Activated CD4-positive, CD25-positive, alpha-beta regulatory T cell treated with anti-CD3 and anti-CD28 coated beads, Interleukin-2, amount 50 U/mL, for 16 hours (primary cell): ENCODE results near the gene KCNJ5.

Experiments
- DNase-seq: peaks from one replicate; pipeline ENCODE4 v3.0.0-alpha.2; 2020; ENCODE audit warnings: low read depth, low spot score

The KCNJ5 gene

DNA sequence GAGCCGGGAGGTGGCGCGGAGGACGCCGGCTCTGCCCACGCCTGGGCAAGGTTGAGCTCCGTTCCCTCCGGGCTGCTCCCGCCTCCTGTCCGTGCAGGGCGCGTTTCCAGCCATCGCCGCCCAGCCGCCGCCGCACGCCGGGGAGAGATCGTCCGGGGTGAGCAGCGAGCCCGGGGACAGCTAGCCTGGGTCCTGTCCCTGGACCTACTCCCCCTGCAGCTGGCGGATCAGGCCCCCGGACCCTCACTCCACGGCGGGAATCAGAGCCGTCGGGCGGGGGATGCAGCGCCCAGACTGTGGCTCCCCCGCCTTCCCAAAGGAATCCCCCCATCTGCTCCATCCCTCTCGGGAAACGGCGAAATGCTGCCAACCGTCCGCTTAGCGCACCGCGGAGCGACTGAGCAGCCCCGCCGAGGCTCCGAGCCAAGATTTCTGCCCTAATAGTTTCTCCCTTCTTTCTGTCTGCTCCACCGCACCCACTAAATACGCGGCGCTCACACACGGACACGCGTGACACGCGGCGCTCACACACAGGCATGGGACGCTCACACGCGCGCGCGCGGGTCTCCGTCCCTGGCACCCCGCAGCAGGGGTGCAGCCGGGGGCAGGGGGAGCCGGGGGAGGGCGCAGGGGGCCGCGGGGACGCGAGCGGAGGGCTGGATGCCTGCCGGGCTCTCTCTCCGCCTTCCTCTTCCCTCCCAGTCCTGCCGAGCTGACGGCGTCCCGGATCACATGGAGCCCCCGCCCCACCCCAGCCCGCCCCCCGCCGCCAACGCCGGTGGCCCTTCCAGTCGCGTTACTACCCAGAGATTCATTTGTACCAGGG lies at the start of gene KCNJ5:
KCNJ5 (plus strand) TSS at position 814 of the 826 bp plus-strand sequence. CDS start 19,918 bp downstream, outside the sequence.
- no peak for DNase-seq

DNA sequence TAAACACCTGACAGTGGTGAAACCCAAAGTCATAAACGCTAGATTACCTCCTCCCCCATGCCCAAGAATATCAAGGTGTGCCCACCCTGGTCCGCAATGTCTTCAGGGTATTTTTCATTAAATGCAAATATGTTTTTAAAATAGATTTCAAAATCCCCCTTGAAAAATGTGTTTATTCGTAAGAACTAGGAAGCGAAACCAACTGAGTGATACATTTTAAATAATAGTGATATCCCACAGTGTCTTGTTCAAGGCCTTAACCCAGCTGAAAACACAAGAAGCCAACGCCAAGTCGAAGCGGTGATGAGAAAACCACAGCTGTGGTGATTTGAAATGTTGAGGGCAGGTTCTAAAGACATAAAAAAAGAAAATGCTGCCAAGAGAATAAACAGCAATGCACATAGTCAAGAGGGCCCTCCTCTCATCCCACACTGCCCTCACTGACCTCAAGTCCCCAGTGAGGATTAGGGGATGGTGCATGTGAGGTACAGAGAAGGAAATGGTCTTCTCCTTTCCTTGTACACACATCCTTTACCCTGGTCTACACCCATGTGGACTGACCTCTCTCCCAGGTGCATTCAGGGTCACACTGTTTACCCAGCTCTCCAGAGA lies 49.6 kb upstream of the KCNJ5 start:
- no peak for DNase-seq

DNA sequence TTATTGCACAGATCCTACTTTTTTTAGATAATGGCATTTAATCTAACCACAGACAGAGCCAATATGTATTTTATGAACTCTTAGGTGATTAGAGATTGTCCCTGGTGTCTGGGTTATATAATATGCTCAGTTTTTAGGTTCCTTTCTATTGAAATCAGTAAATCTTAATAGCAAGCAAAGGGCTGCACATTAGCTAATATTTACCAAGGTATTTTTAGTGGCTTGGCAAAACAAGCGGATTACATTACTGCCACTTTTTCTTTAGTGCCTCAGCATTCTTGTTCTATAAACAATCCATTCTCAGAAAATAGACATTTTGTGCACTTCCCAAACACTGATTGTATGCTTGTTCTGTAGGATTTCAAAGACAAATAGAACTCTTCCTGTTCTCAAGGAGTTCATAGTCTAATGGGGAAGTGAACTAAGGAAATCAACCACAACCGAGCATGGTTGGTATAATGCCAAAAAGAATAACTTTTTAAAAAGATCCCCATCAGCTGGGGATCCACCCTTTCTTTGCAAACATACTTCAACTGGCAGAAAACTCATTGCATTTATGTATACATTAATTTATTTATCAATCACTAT lies 47.9 kb upstream of the KCNJ5 start:
- no peak for DNase-seq

DNA sequence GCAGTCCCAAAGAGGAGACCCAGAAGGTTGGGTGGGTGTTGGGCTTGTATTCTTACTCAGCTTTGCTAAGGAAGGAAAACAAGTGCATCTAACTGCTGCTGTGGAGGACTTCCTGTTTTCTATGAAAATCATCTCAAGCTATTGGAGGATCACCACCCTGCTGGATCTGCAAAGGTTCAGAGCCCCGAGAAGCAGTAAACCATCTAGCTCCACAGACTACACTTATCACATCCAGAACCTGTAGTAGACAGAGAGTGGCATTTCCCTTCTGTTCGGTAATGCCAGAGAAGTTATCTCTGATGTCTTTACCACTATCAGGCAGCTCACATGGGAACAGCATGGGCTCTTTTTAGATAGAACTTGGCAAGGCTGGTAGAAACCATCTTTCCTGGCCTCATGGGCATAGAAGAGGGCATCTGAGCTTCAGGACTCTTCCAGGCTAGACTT lies 45.8 kb upstream of the KCNJ5 start:
- DNase-seq, result no peak

DNA sequence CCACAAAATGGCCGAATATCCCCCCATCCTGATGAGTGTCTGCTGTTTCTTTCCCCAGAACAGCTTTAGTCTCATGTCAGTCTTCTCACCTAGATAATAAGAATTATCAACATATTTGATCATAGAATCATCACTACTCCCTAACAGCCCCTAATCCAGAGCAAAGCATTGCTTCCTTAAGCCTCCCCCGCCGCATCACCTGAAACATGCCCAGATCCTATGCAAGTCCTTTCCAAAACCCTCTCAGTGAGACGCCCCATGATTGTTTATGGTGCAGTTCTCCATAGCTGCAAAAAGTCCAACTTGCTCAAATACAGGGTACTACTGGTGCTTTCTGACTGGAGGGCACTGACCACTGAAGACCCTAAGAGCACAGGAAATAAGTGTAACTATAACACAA lies 44.2 kb upstream of the KCNJ5 start:
- DNase-seq, result no peak

DNA sequence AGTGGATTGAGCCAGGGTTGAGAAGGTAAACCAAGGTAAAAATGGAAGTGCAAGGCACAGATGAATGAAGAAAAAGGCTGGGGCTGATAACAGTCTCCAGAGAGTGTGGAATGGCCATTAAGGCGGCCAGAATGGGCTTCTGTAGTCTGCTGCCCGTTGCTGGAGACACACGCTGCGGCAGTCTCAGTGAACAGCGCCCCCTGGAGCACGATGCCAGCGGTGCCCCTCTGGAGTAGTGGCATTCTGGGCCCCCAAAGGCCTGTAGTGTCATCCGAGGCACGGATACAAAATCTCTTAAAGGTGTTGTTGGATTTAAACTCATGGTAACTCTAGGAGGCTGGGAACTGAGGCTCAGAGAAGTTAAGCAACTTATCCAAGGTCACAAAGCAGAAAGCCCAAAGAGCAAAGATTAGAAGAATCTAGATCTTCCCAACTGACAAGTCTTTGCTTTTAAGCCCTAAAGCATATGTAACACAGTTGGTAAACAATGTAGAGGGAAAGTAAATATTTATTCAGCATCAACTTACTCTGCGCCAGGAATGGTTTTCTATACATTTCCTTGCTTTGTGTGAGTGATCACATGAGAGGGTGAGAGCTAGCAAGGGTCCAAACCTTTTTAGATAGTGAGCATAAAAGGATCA lies 42.2 kb upstream of the KCNJ5 start:
- peak; percentile 37 for DNase-seq

DNA sequence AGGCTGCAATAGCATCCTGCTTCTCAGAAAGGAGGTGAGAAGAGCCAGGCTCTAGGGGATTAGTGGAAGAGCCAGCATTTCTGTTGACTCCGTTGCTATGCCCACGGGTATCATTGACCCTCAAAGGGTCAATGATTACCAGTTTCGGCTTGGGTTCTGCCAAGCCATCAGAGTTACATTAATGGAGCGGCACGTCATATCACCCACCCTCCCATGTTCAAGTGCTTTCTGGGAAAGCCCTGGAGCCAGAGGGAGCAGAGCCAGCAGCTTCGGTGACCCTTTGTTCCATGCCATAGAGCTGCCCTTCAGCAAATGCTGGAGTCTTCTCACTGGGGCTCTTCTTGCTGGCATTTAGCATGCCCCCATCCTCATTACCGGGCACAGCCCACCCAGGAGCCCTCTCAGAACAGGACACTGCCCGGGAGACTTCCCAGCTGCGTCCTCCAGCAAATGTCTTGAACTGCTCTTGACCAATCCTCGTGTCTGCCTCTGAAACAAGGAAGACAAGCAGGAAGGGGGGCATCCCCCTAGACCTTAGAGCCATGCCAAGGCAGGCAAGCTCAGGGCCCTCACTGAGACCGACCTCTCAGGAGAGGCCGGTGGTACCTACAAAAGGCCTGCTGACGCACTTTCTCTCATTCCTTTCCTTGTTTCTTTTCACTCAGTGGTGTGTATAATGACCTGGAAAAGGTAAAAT lies 38.7 kb upstream of the KCNJ5 start:
- DNase-seq, result no peak

DNA sequence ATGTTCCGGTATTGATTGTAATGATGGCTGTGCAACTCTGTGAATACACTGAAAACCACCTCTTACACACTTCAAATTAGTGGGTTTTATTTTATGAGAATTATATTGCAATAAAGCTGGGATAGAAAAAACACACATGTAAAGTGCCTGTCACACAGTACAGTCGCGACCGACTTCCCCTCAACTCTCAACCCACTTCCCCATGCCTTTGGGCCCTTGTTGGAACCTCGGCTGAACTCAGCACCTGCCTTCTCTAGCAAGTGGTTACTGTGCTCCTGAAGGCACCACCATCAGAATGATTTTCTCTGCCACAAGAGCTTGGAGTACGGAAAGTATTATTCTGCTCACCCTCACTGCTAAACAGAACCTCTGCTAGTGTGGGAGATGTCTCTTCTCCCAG lies 37.6 kb upstream of the KCNJ5 start:
- no peak for DNase-seq

DNA sequence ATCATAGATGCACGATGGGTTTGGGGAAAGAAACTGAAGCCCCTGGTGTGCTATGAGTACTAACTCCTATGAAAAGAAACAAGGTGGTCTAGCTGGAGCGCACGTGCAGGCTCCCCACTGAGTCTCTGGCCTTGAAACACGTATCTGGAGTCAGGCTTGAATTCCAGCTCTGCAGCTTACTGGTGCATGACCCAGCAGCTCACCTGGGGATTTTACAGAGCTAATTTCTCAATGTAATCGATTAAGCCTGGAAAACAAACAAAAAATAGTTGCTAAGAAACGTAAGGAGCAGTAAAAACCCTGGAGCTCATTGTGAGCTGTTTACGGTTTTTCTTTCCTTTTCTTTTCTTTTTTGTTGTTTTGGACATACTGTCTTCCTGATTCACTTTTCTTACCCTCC lies 36.3 kb upstream of the KCNJ5 start:
- no peak for DNase-seq

DNA sequence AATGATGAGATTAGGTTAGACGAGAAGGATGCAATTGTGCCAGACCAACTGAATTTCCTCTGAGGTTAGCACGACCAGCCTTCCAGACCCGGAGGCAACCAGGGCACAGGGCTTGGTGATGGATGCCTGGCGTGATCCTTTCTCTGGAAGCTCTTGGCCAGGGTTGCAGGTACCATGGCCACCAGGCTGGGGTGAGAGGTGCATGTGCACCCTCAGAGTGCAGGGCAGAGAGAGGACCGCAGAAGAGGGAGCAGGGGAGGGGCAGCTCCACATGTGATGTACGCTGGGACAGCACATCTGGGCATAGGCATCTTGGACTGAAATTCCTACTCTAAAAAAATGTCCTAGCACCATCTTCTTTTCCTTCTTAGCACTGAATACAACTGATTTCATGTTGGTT lies 34.9 kb upstream of the KCNJ5 start:
- no peak for DNase-seq

DNA sequence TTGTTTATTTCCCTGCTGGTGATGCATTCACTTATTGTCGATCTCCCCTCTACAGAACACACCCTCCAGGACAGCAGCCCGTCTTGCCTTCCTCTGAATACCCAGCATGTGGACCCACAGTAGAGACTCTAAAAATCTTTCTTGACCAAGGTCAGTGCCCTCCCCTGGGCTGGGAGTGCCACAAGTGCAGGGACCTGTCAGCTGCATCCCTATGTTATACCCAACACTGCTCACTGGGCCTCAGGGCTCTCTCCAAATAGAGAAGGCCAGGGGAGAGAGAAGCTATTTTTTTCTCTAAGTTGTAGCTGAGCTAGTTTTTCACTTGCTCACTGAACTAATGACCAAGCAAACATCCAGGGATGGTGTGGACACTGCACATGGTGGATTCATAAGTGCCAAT lies 33.8 kb upstream of the KCNJ5 start:
- DNase-seq, result no peak

DNA sequence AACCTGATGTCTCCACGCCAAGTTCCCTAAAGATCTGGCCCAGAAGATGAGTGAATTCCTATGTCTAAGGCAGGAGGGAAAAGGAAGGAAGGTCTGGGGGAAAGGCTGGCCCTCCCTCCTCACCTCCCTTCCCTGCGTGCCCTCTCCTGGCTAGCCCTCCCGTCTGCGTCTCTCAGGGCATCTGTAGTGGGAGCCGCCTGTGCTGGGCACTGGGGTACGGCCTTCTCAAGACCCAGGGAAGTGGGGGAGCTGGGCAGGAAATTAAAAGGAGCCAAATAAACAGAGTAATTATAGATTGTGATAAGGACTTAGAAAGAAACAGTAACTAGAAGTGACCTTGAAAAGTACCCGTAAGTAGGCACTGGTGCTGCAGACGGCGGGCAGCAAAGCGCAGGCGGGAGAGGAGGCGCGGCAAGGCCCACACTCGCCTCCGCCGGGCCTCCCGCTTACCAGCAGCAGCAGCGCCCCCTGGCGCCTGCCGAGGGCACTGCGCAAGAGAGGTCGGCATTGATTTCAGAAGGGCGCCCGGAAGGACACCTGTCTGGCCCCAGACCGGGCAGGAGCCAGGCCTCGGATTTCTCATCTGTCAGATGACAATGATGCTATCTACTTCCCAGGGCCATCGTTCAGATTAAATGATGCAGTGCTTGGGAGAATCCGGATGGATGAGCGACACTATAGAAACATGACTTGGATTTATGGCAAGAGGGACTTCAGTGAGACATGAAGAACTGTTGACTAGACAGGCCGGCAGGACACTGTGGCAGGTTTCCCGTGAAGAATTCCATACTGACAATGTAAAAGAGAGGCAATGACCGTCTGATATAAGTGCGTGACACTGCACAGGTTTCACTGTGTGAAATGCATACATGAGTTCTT lies 31.4 kb upstream of the KCNJ5 start:
- DNase-seq, result peak; percentile 55

DNA sequence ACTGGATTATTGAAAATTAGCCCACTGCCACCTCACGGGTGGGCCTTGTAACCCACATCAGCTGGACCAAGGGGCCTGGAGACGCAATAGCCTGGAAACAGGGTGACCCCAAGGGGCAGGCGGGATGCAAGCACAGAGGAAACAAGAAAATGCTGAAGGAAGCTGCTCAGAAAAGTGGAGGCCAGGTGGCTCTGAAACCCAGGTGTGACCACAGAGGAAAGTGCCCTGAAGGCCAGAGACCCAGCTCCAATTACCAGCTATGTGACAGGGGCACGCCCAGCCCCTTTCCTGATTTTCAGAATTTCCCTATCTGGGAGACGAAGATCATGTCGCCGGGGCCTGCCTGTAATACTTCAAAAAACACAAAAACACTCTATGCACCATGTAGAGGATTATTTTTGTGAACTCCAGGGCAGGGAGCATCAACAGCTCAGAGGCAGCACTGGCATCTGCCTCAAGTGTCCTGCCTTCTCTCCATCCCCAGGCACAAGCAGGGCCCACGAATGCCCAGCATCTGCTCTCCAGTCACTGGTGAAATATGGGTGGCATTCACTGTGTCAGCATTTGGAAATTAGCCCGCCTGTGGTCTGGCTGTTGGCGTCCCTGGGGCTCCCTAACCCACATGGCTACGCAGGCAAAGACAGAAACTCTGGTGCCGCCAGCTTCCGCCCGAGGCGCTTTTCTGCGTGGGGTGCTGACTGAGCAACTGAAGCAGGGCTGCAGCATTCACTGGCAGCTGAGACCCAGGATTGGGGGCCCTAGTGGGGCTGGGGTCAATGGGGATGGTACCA lies 30.4 kb upstream of the KCNJ5 start:
- no peak for DNase-seq

DNA sequence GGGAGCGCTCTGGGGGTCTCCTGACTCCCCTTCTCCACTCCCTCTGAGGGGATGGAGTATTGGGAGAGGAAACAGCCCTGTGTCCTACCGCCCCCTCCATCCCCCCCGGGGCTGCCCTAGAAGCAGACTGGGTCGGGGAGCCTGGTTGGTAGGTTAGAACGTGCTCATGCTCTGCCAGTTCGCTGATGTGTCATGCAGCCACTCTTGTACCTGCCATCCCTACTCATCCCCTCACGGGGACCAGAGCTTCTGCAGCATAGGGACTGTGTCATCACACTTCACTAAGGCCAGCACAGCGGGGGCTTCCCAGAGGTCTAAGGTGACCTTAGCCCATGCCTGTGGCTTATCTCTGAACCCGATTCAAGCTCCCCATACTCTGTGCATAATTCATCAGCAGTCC lies 28.8 kb upstream of the KCNJ5 start:
- no peak for DNase-seq

DNA sequence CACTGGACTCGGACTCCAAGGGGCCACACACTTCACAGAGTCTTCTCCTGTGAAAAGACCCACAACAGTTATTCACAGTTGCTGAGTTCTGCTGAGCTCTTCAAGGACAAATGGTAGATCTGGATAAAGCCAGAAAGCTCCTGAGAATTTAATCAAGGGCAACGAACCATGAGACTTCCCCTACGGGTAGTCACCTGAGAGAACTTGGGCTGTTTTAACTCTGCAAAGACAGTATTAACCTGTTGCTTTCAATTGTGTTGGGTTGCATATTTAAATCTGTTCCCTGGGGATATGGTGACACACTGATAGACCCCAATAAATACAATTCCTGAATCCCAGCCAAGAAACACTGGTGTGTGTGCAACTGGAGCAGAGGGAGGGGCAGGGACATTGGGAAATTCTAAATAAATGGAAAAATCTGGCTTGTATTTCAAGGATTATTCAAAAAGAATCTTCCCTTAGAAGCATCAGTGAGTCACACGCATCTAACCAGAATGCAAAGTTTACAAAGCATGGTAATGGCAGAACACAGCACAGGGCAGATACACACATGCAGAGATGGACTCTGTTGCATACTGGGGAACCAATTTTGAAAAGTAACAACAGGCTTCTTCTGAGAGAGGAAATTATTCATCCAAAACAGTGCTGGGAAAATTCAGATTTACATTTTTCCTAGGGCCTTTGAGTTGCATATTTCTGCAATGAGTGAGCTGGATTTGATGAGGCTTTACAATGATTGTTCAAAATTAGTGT lies 28.1 kb upstream of the KCNJ5 start:
- no peak for DNase-seq

DNA sequence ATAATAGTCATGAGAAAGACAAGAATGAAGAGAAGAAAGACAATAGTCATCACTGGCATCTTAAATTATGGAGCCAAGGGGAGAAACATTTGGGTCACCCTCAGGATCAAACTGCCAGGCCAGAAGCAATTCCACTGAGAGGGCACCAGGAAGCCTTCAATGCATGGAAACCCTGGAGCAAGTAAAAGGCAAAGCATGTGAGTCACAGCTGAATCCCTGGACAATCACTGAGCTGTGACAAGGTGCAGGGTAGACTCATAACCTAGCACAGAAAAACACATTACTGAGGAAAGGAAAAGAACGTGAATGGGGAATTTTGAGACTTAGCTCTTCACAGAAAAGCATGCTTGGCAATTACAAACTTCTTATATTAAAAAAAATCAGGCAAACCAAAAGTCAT lies 25.7 kb upstream of the KCNJ5 start:
- no peak for DNase-seq

DNA sequence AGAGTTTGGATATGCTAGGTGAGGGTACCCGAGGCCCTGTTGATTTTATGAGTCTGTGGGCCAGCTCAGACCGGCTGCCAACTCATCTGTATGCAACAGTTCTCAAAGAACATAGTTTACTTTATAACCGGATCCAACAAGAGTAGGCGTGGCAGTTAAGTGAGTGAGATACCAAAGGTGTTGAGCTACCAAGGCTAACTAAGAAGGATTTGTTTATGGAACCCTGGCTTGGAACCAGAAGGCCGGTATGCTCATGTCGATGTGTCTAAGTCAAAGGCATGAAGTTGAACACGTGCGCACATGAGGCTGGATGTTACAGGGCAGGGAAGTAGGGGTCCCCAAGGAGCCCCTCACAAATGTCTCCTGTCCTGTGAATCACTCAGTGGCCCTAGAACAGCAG lies 23.9 kb upstream of the KCNJ5 start, which contains the start of gene KCNJ1:
KCNJ1 (minus strand) TSS at position 20 of the 400 bp plus-strand sequence. CDS start 27,053 bp downstream, outside the sequence.
- no peak for DNase-seq

DNA sequence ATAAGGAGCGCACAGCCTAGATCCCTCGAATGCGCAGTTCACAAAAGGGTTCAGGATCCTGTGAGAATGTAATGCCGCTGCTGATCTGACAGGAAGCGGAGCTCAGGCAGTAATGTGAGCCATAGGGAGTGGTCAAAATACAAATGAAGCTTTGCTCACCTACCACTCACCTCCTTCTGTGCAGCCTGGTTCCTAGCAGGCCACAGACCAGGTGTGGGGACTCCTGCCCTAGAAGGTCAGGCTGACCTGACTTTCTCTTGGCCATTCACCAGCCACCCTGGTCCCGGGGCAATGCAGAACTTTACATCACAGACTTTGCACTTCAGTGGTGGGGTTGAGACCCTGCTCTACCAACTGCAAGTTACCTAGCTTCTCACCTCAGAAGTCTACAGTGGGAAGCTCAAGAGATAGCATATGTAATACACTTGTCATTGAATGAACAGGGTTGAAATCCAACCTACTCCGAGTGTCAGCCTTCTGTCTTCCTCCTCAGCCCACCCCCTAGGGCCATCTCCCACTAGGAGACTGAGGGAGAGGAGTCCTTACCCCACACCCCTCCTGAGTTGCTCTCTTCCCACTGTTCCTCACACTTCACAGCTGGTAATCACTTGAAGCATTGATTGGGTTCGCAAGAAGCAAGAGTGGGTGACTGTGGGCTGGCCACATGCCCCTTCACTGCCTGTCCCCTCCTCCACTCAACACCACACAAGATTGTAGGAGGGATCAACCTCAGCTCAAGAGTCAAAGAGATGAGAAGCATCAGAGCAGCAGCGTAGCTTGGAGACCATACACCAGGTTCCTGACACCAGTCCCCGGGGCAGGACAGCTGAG lies 22.1 kb upstream of the KCNJ5 start:
- no peak for DNase-seq
